ENCODE data around the gene WDR41. TPM values are rescaled to one million over a fixed set of nuclear protein-coding genes. Genes with fewer than 3 reads are reported as not detected.
"Not testable (repeated sequence)": the region's sequence is repeated elsewhere in the genome, so short reads cannot be mapped to it uniquely, and the experiment has no call there.

WDR41 gene, protein sequence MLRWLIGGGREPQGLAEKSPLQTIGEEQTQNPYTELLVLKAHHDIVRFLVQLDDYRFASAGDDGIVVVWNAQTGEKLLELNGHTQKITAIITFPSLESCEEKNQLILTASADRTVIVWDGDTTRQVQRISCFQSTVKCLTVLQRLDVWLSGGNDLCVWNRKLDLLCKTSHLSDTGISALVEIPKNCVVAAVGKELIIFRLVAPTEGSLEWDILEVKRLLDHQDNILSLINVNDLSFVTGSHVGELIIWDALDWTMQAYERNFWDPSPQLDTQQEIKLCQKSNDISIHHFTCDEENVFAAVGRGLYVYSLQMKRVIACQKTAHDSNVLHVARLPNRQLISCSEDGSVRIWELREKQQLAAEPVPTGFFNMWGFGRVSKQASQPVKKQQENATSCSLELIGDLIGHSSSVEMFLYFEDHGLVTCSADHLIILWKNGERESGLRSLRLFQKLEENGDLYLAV
- 129 and 141 TPM in 2 replicates for total RNA-seq (2014; rRNA removed; shearing (Covaris generic))

GRCh38 chr5:77491783-77492652 lies at the start of gene WDR41:
WDR41 (minus strand) TSS chr5:77492316; CDS start chr5:77492220, 96 bp downstream.
- peak; percentile 90 for DNase-seq (ENCODE audit: low read depth)

DNA sequence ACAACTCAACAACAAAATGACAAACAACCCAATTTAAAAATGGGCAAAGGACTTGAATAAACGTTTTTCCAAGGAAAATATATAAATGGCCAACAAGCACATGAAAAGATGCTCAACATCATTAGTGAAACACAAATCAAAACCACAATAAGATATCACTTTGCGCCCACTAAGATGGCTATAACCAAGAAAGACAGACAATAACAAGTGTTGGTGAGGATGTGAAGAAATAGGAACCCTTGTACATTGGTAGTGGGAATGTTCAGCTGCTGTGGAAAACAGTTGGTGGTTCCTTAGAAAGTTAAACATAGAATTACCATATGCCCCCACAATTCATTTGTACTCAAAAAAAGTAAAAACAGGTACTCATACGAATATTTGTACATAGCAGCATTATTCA lies 39.2 kb upstream of the WDR41 start:
- DNase-seq (ENCODE audit: low read depth) = no peak

GRCh38 chr5:77518304-77518703 lies 26.2 kb upstream of the WDR41 start:
- peak; percentile 9 for DNase-seq (ENCODE audit: low read depth)

GRCh38 chr5:77514457-77514856 lies 22.3 kb upstream of the WDR41 start:
- DNase-seq (ENCODE audit: low read depth) = no peak

DNA sequence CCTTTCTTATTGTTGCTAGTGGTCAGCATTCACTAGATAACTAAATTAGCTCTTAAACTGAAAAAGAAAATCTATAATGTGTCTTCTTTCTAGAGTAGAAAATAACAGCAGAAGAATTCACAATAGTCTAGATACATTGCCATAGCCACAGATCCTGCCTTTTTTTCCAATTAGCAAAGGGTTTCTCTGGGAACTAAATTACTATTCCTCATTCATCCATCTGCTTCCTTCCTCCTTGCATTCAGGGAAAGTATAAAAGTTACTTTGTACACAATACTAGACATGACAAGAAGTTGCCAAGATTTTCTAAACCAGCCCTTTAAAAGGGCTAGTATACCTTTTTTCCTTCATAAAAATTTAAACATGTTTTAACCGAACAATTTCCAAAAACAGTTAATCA lies 21.2 kb upstream of the WDR41 start:
- DNase-seq (ENCODE audit: low read depth) = no peak

DNA sequence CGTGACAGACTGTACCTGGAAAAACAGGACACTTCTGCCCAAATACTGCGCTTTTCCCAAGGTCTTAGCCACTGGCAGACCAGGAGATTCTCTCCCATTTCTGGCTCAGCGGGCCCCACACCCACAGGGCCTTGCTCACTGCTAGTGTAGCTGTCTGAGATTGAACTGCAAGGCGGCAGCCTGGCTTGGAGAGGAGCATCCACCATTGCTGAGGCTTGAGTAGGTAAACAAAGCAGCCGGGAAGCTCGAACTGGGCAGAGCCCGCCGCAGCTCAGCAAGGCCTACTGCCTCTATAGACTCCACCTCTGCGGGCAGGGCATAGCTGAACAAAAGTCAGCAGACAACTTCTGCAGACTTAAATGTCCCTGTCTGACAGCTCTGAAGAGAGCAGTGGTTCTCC lies 9.0 kb upstream of the WDR41 start:
- not testable (repeated sequence) for DNase-seq (ENCODE audit: low read depth)

- DNase-seq (ENCODE audit: low read depth) = no peak
These were observed 7.9 kb upstream of the WDR41 start for GRCh38 chr5:77499973-77500372.

DNA sequence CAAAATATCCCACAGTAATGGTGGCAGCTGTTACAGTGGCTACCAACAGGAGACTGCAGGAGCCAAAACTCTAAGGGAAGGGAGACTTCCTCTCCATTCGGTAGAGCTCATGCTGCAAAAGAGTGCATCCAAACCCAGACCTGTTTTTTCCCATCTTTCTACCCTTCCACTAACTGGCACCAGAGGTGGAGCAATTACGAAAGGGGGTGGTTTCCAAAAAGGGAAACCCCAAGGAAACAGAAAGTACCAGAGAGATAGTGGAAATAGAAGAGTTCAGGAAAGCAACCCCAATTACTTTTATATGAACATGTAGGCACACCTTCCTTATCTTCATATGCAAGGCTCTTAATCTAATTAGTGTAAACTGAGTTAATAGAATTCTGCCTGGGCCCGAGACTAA lies 7.3 kb upstream of the WDR41 start:
- no peak for DNase-seq (ENCODE audit: low read depth)

GRCh38 chr5:77498952-77499351 lies 6.8 kb upstream of the WDR41 start:
- no peak for DNase-seq (ENCODE audit: low read depth)

DNA sequence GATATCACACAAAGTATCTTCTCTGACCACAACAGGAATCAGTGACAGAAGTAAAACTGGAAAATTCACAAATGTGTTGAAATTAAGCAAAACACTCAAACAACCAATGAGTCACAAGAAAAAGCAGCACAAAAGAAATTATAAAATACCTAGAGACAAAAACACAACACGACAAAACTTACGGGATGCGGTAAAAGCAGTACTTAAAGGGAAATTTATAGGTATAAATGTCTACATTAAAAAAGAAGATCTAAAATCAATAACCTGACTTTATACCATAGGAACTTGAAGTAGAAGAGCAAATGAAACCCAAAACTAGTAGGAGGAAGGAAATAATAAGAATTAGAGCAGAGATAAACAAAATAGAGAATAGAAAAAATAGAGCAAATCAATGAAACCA lies 2.8 kb upstream of the WDR41 start:
- DNase-seq (ENCODE audit: low read depth) = no peak

GRCh38 chr5:77492653-77493000 lies 511 bp upstream of the WDR41 start:
- DNase-seq (ENCODE audit: low read depth) = no peak

- peak; percentile 20 for DNase-seq (ENCODE audit: low read depth)
These were observed 1.3 kb downstream of the WDR41 start for GRCh38 chr5:77490741-77491344.

DNA sequence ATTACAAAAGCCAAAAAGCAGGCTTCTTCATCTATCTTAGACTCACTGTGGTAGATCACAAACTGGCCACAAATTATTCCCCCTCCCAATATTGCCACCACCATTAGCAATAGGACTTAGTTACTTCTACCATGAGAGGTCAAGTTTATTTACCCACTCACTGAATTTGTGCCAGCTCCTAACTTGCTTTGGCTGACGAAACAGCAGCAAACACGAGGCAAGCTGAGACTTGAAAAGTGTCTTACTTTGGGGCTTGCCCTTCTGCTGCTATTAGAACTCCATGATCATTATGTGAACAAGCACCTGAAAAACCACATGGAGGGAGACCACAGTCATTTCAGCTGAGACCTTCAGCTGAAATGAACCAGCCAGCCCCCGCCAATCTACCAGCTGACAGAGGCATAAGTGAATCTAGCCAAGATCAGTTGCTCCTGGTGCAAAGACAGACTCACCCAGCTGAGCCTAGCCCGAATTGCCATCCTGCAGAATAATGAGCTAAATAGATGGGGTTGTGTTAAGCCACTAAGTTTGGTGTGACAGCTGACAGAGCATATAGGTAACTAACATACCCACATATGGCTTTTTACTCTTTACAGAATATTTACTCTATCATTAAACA lies 5.7 kb downstream of the WDR41 start:
- DNase-seq (ENCODE audit: low read depth) = no peak

- DNase-seq (ENCODE audit: low read depth) = no peak
These were observed 8.4 kb downstream of the WDR41 start for GRCh38 chr5:77483682-77484081.

GRCh38 chr5:77475041-77475440 lies 17.1 kb downstream of the WDR41 start:
- not testable (repeated sequence) for DNase-seq (ENCODE audit: low read depth)

DNA sequence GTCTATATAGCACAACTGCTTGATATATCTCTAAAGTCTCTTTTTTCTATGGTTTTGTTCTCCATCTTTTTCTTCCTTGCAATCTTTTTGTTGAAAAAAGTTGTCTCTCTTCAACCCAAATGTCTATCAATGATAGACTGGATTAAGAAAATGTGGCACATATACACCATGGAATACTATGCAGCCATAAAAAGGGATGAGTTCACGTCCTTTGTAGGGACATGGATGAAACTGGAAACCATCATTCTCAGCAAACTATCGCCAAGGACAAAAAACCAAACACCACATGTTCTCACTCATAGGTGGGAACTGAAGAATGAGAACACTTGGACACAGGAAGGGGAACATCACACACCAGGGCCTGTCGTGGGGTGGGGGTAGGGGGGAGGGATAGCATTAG lies 23.2 kb downstream of the WDR41 start:
- not testable (repeated sequence) for DNase-seq (ENCODE audit: low read depth)

DNA sequence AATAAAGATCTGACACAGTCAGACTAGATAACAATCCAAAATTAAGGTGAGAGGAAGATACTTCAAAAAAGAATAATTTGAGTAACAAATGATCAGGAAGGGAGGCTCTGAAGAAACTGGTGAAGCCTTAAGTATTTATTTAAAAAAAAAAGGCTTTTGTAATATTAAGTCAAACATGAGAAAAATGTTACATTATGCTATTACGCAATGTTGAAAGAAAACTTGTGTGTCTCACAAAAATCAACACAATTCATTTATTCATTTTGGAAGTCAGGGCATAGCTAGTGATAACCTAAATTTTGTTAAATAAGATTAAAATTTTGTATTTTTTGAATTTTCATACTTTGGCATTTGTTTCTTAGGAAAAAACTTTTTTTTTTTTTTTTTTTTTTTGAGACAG lies 28.2 kb downstream of the WDR41 start:
- DNase-seq (ENCODE audit: low read depth) = no peak

- no peak for DNase-seq (ENCODE audit: low read depth)
These were observed 30.8 kb downstream of the WDR41 start for GRCh38 chr5:77461287-77461686.

DNA sequence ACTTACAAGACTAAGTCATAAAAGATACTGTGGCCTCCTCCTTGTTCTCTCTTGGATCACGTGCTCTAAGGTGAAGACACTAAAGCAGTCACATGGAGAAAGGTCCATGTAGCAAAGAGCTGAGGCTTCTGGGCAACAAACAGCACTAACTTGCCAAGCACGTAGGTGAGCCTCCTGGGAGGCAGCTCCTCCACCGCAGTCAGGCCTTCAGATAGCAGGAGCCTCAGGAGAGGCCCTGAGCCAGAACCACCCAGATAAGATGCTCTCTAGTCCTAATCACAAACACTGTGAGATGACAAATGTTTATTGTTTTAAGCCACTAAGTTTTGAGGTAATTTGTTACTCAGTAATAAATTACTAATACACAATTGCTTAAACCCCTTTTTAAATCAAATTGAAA lies 38.0 kb downstream of the WDR41 start:
- DNase-seq (ENCODE audit: low read depth) = no peak

GRCh38 chr5:77452351-77452750 lies 39.8 kb downstream of the WDR41 start:
- DNase-seq (ENCODE audit: low read depth) = no peak

- DNase-seq (ENCODE audit: low read depth) = no peak
These were observed 42.1 kb downstream of the WDR41 start for GRCh38 chr5:77449981-77450380.

DNA sequence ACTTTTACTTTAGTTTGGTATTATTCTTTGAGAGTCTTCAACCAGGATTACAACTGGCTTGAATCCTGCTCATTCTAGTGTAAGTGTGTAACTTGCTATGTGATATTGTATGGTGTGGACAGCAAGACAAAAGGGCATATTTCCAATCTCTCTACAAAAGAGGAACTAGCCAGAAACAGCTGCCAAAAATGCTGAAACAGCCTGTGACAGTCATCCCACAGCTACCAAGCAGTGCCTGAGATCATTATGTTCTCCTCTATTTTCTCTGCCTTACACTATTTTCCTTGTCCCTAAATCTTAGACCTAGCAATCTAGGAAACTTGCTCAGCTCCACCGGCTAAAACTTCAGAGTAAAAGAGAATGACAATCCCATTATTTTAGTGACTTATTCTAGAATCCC lies 42.8 kb downstream of the WDR41 start:
- DNase-seq (ENCODE audit: low read depth) = no peak

Data from RPMI7951 (cell line).